Globus pallidus (tissue), 1 donor: Measurements from ENCODE around the gene TMEM135.
A peak's percentile ranks its signal among the peaks of the same experiment; 100 is the strongest.
"Not testable (repeated sequence)": the region's sequence is repeated elsewhere in the genome, so short reads cannot be mapped to it uniquely, and the experiment has no call there.

Source experiments
- DNase-seq: peaks from one replicate; pipeline ENCODE4 v3.0.0-alpha.2; 2015; ENCODE audit warnings: low spot score

TMEM135 gene

DNA sequence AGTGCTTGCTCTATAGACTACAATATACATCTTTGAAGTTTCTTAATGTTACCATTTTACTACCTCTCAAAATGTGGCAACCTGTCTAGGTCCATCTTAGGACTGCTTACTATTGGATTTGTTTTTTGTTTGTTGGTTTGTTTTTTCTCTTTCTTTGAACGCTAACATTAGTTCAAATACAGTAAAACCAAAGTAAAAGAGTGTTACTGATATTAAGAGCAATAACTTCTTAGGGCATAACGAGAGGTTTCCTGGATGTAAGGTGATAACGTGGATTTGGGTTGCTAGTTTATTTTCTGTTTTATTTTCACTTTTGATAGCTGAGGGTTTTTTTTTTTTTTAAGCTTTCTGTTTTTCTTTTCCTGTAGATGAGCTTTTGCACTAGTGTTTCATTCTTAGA, 43.6 kb downstream of the TMEM135 start:
- DNase-seq, result no peak

DNA sequence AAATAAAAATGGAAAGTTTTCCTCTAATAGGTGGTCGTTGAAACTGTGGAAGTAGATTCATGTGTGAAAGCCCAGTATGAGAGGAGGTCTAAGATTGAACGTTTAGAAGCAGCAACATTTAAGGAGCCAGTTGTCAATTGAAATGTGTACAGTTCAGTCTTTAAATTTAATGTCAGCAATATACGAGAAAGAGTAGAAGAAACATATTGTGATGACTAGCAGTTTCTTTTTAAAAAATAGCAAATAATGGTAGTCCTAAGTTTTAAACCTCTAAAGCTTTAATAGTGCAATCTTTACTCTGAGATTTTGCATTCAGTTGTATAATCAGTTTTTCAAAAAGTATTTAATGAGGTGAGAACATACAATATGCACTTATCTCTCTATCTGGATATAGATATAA, 44.9 kb downstream of the TMEM135 start:
- no peak for DNase-seq

DNA sequence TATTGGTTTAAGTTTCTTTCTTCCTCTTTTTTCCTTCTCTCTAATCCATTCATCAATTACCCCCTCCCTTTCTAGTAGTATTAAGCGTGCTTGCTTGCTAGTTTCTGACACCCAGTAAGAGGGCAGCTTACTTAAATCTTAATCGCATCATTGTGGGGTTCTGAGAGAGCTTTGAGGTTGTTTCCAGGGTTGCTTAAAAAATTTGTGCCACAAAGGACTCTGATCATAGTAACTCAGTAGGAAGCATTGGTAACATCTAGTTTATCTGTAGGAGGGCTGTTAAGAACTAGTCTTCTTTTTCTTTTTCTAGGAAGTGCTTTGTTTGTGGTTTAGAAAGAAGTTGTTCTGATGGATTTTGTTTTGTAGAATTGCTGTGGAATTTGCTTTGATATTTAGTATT, 45.3 kb downstream of the TMEM135 start:
- DNase-seq, result no peak

DNA sequence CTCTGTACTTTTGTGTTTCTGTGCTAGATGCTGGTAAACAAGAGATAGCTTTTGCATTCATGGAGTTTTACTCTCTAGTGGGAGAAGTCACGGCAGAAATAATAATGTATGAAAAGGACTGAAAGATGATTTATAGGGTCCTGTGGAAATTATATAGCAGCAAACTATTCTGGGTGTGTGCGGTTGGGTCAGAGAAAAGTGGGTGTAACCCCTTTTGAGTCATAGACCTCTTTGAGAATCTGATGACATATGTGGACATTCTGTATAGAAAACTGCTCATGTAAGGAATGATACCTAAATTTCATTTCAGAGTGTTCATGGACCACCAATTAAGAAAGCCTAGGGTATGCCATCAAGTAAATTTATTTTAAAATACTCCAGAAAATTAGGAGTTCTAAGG, 54.4 kb downstream of the TMEM135 start:
- no peak for DNase-seq

DNA sequence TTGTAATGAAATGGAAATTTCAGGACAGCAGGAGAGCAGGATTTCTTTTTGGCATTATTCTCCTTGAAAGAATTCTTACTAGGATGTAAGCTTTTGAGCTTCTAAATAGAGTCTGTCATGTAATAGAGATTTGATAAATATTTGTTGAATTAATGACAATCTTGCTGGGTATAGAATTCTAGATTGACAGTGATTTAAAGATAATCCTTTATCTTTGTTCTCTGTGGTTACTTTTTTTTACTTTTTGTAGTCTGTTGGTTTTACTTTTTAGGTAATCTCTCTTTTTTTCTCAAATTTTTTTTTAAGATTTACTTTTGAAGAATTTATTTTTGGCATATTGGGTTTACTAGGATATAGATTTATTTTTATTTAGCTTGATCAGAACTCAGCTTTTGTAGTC, 54.8 kb downstream of the TMEM135 start:
- DNase-seq, result no peak

DNA sequence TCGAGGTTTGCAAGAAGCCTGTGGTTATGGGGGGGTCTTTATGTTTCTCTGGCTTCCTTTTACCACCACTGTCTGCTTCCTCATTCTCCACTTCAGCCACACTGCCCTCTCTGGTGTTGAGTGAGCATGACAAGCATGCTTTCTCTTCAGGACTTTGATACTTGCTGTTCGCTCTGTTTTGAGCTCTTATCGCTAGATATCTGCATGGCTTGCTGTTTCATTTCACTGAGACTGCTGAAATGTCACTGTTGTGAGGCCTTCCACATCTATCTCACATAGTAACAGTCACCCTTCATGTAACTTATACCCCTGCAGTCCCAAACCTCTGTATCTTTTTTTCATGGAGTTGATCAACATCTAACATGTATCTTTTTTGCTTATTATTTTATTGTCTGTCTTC, 59.8 kb downstream of the TMEM135 start:
- DNase-seq, result peak; percentile 25

DNA sequence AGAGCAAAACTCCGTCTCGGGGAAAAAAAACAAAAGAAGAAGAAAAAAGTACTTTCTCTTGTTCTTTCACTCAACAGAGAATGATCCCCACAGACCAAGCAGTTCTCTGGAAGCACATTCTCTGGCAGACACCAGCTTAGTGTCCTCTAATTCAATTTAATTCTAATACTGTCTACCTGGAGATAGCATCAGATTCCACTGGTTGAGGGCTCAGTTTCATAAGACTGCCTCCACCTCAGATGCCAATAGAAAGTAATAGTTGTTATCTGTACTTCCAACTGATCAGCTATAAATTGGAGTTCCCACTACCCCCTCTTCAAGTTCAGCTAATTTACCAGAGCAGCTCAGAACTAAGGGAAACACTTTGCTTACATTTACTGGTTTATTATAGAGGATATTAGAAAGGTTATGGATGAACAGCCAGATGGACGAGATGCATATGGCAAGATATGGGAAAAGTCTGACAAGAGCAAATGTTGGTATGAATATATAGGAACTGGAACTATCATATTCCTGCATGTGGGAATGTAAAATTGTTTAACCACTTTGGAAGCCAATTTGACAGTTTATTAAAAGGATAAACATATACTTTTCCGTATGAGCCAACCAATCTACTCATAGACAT, 64.3 kb downstream of the TMEM135 start:
- DNase-seq, result no peak

DNA sequence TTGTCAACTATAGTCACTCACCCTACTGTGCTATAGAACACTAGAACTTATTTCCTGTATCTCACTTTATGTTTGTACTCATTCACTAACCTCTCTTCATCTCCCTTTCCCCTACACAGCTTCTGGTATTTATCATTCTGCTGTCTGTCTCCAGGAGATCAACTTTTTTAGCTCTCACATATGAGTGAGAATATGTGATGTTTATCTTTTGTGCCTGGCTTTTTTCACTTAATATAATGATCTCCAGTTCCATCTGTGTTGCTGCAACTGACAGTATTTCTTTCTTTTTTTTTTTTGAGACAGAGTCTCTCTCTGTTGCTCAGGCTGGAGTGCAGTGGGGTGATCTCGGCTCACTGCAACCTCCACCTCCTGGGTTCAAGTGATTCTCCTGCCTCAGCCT, 68.1 kb downstream of the TMEM135 start:
- not testable (repeated sequence) for DNase-seq

DNA sequence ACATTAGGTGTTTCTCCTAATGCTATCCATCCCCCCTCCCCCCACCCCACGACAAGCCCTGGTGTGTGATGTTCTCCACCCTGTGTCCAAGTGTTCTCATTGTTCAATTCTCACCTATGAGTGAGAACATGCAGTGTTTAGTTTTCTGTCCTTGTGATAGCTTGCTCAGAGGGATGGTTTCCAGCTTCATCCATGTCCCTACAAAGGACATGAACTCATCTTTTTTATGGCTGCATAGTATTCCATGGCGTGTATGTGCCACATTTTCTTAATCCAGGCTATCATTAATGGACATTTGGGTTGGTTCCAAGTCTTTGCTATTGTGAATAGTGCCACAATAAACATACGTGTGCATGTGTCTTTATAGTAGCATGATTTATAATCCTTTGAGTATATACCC, 69.6 kb downstream of the TMEM135 start:
- DNase-seq, result not testable (repeated sequence)

DNA sequence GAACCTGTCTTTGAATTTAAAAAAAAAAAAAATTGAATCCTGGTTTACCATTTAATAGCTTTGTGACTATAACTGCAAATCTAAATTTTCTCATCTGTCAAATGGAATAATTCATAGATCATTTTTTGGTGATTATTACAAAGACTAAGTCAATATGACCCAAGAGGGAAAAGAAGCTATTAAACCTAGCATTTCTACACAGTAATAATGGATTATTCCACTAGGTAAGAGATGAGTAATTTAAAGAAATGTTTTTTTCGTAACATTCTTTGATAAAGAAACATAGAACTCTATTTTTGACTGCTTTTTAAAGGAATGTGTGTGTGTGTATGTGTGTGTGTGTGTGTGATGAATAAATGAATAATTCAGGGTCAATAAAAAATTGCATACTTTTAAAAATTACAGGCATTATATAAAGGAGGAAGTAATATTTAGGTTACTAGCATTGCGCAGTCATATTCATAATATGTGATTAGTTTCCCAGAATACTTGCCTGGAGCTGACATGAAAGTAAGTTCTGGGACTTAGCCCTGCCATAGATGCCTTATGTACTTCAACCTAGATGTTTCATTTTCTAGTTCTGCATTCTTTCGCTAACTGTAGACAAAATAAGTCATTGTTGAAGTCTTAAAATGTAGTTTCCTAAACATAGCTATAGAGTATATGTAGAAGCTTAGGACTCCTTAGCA, 72.9 kb downstream of the TMEM135 start:
- no peak for DNase-seq

DNA sequence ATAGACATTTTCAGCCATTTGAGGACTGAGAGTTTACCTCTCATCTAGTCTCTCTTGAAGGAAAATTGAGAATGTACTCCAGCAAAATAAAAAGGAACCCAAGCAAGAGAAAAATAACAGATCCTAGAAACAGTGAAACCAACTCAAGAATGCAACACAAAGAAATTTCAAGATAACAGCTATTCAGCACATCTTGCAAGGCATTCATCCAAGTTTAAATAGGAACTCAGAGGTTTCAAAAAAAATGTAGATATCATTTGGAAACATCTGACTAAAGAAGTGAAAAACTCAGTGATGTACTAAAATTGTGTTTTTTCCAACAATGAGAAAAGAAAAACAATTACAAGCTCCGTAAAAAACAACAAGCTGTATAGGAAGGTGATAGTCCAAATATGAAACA, 76.4 kb downstream of the TMEM135 start:
- no peak for DNase-seq

DNA sequence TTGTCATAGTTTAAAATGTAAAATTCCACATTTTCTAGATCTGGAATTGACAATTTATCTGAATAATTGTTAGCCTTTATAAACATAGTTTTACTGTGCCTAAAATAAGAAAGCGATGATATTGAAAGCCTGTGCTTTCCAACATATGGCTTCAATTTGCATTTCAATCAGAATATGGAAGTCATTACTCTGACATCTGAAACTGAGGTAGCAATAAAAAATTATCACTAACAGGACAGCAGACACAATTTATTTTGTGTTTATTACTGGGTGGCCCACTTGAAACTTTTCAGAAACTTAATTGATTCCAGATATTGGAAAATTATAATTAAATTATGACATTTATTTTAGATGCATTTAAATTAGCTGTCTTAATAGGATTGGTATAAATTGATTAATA, 78.5 kb downstream of the TMEM135 start:
- no peak for DNase-seq

DNA sequence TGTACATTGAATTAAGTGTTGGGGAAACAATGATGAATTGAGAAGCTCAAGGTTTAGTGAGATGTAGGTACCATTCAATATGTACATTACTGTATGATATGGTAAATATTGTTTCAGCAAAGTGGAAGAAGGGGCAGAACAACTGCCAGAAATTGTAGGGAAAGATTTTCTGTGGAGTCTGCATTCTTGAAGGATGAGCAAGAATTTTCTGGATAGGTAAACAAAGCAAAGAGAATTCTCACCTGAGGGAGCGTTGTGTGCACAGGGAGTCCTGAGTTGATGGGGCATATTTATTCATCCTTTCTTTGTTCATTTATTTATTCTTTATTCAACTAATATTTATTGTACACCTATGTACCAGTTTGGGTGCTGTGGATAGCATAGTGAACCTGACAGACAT, 83.2 kb downstream of the TMEM135 start:
- no peak for DNase-seq

DNA sequence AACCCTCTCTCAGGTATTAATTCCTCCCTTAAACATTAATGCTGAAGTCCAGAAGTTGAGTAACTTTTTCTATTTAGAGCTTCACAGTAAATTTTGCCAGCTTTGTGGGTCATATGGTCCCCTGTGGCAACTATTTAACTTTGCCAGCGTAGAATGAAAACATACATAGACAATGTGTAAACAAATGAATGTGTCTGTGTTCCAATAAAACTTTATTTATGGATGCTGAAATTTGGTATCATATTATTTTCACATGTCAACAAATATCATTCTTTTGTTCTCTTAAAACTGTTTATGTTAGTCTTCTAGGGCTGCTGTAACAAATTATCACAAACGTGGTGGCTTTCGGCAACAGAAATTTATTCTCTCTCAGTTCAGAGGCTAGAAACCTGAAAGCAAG, 85.1 kb downstream of the TMEM135 start:
- no peak for DNase-seq

DNA sequence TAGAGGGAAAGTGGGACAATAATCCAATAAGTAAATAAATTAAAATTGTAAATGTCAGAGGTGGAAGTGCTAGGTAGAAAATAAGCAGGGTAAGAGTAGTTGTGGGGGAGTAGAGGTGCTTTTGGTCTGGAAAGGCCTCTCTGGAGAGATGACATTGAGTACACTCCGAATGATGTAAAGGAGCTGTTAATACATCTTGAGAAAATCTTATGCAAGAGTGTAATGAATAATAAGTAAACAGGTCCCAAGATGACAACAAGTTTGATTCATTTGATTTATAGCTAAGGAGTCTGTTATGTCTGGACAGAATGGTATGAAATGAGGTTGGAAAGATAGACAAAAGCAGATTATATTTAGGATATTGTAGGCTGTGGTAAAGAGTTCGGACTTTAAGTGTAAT, 87.5 kb downstream of the TMEM135 start:
- no peak for DNase-seq

DNA sequence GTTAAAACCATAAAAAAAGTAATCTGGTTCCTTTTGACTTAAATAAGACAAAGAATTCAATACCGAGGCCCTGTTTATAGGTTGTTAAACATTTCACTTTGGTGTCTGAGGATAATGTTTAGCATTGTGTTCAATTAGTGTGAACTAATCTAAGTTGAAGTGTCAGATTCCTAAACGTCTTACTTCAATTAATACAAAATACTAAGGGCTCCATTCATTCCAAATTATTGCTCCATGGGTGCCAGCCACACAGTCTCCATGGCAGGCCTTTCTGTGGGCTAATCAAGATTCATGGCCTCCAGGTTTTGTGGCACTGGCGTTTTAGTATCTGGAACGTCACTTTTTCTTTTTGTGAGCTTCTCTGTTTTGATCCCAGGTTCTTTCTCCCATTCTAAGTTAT, 89.4 kb downstream of the TMEM135 start:
- DNase-seq, result no peak

DNA sequence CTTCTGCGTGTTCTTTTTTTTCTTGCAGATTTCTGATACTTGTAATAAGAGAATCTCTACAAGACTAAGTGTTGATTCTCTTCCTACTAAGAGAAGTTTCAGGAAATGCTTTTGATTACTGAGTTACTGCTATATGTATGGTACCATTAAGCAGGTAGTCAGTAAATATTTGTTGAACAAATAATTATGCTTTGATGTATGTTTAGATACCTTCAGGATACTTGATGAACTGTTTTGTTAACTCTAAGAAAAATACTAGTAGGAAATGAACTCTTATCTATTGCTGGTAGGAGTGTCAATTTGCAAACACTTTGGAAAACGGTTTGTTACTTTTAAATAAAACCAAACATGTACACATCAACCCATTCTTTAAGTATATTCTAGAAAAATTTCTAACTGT, 90.6 kb downstream of the TMEM135 start:
- no peak for DNase-seq

DNA sequence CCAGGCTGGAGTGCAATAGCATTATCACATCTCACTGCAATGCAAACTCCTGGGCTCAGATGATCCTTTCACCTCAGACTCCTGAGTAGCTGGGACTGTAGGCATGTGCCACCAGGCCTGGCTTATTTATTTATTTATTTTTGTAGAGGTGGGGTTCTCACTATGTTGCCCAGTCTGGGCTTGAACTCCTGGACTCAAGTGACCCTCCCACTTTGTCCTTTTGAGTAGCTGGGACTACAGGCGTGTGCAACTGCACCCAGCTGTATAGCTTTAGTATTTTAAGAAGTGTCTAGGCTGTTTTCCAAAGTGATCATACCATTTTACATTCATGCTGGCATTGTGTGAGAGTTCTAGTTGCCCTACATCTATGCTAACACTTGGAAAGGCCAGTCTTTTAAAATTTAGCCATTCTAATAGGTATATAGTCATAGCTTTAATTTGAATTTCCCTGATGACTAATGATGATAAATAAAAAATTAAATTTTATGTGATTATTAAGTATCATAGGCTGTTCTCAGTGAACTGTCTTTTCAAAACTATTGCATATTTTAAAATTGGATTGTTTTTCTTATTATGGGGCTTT, 96.9 kb downstream of the TMEM135 start:
- DNase-seq, result no peak

DNA sequence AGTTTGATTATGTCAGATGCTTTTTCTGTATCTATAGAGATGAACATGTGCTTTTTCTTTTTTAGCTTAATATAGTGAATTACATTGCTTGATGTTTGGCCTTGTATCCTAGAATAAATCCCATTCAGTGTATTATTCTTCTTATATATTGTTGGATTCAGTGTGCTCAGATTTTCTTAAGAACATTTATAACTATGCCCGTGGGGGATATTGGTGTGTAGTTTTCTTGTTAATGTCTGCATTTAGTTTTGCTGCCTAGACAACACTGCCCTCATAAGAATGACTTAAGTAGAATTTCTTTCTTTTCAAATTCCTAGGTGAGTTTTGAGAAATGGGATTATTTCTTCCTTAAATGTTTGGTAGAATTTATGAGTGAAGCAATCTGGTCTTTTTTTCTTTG, 98.5 kb downstream of the TMEM135 start:
- DNase-seq, result no peak

DNA sequence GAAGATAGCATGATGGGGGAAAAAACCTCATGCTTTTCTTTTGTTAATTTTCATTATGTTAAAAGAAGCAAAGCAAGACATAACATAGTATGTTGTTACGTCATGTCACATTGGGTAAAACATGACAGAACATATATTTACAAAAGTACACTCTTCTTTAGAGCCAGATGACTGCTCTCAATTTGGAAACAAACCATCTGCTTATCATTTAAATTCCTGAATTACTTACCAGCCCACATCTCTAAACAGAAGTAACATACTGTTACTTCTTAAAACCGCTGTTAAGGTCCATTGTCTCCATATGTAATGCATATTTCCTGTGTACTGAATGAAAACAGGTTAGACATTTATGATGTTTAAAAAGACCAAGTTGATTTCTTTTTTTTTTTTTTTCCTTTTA, 100.0 kb downstream of the TMEM135 start:
- no peak for DNase-seq

DNA sequence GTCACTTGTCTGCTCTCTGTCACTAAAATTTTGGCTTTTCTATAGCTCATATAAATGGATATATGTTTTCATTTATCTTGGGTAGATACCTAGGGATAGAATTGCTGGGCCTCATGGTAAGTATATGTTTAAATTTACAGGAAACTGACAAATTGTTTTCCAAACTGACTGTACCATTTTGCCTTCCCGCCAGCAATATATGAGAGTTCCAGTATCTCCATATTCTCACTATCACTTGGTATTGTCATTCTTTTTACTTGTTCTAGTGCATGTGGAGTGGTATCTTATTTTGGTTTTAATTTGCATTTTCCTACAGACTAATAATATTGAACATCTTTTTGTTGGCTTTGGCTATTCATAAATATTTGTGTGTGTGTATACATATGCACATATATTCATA, 101.7 kb downstream of the TMEM135 start:
- no peak for DNase-seq

DNA sequence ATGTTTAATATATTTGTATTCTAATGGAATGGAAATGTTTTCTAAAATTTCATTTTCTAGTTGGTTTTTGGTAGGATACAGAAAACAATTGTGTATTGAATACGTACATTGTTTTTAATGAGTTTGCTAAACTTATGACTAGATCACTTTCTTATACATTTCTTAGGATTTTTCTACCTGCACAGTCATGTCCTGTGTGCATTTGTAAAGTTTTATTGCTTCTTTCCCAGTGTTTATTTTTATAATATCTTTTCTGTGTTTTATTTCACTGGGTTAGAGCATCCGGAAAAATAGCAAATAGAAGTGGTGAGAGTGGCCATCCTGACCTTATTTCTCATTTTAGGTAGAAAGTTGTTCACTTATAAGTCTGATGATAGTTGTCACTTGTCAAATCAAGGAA, 103.6 kb downstream of the TMEM135 start:
- DNase-seq, result no peak

DNA sequence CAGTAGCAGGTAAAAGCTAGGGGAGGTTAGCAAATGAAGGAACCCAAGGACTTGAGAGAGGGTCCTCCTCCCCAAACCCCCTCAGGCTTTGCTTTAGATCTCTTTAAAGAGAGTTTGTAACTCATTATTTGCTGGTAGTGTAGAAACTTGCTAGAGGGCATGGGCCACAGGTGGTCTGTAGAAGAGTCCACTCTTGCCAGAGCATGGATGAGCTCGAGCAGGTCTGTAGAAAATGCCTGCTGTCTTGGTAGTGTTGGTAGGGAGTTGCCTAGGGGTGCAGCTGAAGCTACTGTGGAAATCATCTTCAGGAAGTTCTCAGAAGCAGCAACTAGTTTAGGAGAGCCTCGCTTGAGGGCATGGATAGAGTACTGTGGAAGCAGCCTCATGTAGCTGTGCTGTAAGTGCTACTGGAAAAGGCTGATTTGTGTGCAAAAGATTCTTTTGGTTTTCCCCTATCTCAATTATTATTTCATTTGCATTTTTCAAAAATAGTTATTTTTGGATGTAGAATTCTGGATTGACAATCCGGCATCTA, 104.3 kb downstream of the TMEM135 start:
- DNase-seq, result no peak

DNA sequence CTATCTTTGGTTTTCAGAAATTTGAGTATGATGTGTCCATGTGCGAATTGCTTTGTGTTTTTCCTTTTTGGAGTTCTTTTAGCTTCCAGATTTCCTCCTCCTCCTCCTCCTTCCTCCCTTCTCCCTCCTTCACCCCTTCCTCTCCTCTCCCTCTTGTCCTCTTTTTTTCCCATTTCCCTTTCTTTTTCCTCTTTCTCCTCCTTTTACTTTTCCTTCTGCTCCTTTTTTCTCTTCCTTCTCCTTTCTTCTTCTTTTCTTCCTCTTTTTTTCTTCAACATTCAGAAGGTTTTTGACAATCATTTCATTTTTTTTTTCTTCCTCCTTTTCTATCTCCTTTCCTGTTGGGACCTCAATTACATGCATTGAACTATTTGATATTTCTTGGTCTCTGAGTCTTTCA, 104.9 kb downstream of the TMEM135 start:
- no peak for DNase-seq
